CD4-positive, alpha-beta T cell treated with Interleukin-17A for 4 hours (primary cell): Measurements from ENCODE around the gene SMAGP.
"Not testable (repeated sequence)": the region's sequence is repeated elsewhere in the genome, so short reads cannot be mapped to it uniquely, and the experiment has no call there.

ENCODE experiments used
- DNase-seq: peaks from one replicate; pipeline ENCODE4 v3.0.0-alpha.2; 2020; ENCODE audit warnings: mixed read lengths

Gene SMAGP

GRCh38 chr12:51263341-51263740, 6.9 kb downstream of the SMAGP start:
- DNase-seq: no peak

GRCh38 chr12:51262758-51263177, 7.4 kb downstream of the SMAGP start:
- DNase-seq: peak; percentile 48

- DNase-seq: not testable (repeated sequence)
These were observed 10.6 kb downstream of the SMAGP start for GRCh38 chr12:51259600-51259999.

GRCh38 chr12:51254536-51254935, 15.7 kb downstream of the SMAGP start:
- no peak for DNase-seq

- DNase-seq: no peak
These were observed 16.9 kb downstream of the SMAGP start for GRCh38 chr12:51253276-51253675.

- peak; percentile 23 for DNase-seq
These were observed 22.6 kb downstream of the SMAGP start for GRCh38 chr12:51247523-51248206.

GRCh38 chr12:51246254-51246853, 23.9 kb downstream of the SMAGP start:
- peak; percentile 43 for DNase-seq

- DNase-seq: no peak
These were observed 24.6 kb downstream of the SMAGP start for GRCh38 chr12:51245476-51246253.

- DNase-seq: no peak
These were observed 25.9 kb downstream of the SMAGP start for GRCh38 chr12:51244269-51244668.

GRCh38 chr12:51242876-51243275, 27.3 kb downstream of the SMAGP start:
- DNase-seq: no peak

- no peak for DNase-seq
These were observed 28.1 kb downstream of the SMAGP start for GRCh38 chr12:51242120-51242519.

- DNase-seq: no peak
These were observed 29.2 kb downstream of the SMAGP start for GRCh38 chr12:51240971-51241370.

- DNase-seq: peak; percentile 99
These were observed 31.5 kb downstream of the SMAGP start, which contains the start of gene DAZAP2 for GRCh38 chr12:51238510-51239334. Gene DAZAP2 (plus strand): TSS chr12:51238826. CDS start chr12:51238908, 82 bp downstream.

GRCh38 chr12:51238037-51238509, 32.1 kb downstream of the SMAGP start:
- no peak for DNase-seq

GRCh38 chr12:51234530-51234929, 35.7 kb downstream of the SMAGP start:
- no peak for DNase-seq

- DNase-seq: no peak
These were observed 37.6 kb downstream of the SMAGP start for GRCh38 chr12:51232642-51233041.

- DNase-seq: no peak
These were observed 41.0 kb downstream of the SMAGP start for GRCh38 chr12:51229116-51229809.

GRCh38 chr12:51227962-51228361, 42.3 kb downstream of the SMAGP start:
- no peak for DNase-seq

GRCh38 chr12:51227112-51227511, 43.1 kb downstream of the SMAGP start:
- DNase-seq: not testable (repeated sequence)

GRCh38 chr12:51225771-51226170, 44.4 kb downstream of the SMAGP start:
- no peak for DNase-seq

GRCh38 chr12:51225234-51225633, 45.0 kb downstream of the SMAGP start:
- no peak for DNase-seq

- no peak for DNase-seq
These were observed 45.6 kb downstream of the SMAGP start for GRCh38 chr12:51224625-51225024.
